ENCODE measurements around the gene TRABD2A.
"Not testable (repeated sequence)": the region's sequence is repeated elsewhere in the genome, so short reads cannot be mapped to it uniquely, and the experiment has no call there.

The TRABD2A gene, protein sequence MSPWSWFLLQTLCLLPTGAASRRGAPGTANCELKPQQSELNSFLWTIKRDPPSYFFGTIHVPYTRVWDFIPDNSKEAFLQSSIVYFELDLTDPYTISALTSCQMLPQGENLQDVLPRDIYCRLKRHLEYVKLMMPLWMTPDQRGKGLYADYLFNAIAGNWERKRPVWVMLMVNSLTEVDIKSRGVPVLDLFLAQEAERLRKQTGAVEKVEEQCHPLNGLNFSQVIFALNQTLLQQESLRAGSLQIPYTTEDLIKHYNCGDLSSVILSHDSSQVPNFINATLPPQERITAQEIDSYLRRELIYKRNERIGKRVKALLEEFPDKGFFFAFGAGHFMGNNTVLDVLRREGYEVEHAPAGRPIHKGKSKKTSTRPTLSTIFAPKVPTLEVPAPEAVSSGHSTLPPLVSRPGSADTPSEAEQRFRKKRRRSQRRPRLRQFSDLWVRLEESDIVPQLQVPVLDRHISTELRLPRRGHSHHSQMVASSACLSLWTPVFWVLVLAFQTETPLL

DNA sequence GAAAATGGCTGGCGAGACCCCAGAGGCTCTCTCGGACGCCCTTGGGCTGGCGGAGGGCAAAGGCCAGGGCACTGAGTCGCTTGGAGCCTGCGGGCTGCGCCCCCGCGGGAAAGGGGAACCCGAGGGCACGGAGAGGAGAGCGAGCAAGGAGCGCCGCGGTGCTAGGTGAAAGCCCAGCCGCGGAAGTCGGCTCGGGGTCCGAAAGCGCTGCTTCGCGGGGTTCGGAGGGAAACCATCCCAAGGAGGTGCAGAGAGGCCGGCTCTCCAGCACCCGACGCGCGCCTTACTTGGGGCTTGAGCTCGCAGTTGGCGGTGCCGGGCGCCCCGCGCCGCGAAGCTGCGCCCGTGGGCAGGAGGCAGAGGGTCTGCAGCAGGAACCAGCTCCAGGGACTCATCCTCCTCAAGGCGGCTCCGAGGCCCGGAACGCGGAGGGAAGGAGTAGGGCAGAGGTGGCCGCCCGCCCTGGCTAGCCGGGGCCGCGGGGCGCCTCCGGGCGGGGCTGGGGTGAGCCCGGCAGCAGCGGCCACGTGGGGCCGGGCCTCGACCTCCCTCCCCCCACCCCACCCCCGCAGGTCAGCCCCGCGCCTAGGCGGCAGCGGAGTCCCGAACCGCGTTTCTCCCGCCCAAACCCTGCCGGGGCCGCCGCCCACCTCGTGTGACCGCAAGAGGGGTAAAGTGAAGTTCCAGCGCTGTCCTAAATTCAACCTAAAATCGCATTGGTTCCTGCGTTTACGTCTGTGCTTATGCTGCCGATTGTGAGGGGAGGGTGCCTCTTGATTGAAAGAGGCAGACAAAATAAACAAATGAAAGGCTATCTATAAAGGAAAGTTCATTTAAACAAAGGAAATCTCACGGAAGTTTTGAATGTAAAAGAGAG lies at the start of gene TRABD2A:
Gene TRABD2A (minus strand): TSS at position 440 of the 877 bp plus-strand sequence. CDS start 45 bp downstream, at position 395.
- DNase-seq = peak; percentile 55

DNA sequence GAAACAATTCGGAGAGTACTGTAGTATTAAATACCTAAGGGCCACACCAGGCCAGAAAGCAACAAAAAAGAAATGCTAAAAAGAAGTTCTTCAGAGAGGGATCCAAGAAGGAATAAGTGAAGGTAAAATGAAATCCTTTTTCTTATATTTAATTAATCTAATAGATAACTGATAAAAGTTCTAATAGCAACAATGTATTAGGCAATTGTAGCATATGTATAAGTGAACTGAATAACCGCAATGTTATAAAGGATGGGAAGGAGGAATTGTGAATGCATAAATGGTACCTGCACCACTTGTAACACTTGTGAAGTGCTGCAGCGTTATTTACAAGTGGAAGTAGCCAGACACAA lies 46.4 kb upstream of the TRABD2A start:
- no peak for DNase-seq

DNA sequence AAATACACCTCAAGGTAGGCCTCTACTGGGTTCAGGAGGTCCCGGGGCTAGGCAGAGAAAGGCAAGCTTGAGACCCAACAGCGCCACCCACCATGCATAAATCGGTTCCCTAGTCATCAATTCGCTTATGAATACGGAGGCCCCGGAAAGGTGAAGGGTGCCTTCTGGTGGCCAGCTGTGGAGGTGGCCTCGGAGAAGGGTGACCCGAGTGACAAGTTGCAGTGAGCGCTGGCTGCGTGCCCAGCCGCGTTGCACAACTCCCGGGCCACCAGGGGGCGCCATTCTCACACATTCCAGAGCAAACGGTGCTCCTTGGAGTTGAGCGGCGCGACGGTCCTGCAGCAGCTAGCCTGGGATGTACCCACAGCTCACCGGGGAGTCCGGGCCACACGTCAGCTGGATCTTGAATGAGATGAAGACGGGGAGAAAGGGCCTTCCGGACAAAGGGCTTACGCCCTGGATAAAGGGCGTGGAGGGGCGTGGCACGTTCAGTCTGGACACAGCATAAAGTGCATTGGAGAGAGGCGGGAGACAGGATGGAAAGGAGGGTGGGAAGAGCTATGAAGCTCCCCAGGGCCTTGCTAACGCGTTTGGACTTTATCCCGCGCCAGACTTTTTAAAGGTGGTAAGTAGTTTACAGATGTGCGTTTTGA lies 45.0 kb upstream of the TRABD2A start:
- DNase-seq = peak; percentile 97

DNA sequence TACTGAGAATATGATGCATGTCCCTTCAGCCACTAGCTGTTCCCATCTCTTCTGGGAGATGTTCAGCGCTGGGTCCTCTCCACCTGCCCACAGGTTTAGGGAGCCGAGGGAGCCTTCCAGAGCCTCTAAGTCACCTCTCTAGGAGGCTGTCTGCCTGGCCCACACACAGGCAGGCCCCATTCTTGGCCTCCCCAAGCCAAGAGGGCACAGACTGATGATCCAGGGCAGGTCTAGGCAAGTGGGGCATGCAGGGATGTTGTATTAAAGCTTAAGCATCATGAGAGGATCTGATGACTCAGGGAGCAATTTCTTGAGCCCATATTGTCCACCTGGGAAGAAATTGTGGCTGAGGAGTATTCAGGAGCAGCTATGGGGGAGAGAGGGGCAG lies 44.4 kb upstream of the TRABD2A start:
- DNase-seq = no peak

DNA sequence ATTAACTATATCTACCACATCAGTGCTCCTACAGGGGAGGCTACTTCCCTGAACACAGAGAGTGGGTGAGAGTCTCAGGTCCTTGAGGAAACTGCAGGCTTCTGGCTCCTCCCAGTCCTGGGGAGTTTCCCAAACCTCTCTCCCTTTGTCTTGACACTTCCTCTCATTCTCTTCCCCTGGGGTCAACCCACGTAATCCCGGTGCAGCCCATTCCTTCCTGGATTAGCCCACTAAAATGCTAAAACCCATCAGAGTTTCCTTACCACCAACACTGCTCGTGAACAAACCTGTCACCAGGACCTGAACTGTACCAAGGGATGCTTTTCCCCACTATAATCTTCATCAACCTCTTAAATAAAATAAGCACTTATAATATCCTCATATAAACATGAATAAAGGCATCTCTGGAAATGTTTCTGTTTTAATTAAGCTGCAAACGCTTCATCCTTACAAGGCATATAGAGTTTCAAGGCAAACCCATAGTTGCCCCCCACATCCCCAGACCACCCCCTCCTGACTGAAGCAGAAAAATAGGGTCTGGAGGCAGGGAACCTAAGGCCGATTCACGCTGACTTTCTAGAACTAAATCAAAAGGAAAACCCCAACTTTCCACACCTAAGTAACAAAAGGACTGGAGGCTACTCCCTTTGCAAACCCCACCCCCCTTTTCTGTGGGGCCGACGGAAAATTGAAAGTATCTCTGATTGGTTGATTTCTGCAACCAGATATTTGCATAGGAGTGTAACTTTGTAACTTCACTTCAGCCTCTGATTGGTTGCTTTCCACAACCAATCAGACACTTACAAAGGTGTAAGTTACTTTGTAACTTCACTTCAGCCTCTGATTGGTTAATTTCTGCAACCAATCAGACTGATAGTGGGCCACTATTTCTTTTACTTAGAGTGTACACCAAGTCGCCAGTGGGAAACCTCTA lies 43.6 kb upstream of the TRABD2A start:
- peak; percentile 69 for DNase-seq

DNA sequence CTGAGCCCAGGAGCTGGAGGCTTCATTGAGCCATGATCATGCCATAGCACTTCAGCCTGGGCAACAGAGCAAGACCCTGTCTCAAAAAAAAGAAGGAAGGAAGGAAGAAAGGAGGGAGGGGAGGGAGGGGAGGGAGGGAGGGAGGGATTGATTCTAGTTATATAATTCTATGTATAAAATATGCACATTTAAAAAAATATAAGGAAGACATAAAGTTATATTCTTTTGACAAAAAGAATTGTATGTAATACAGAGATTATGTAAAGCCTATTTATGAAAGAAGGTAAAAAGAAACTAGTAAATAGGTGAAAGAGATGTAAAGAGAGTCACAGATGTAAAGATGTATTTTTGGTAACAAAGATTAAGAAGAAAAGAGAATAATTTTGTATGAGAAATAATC lies 42.1 kb upstream of the TRABD2A start:
- no peak for DNase-seq

DNA sequence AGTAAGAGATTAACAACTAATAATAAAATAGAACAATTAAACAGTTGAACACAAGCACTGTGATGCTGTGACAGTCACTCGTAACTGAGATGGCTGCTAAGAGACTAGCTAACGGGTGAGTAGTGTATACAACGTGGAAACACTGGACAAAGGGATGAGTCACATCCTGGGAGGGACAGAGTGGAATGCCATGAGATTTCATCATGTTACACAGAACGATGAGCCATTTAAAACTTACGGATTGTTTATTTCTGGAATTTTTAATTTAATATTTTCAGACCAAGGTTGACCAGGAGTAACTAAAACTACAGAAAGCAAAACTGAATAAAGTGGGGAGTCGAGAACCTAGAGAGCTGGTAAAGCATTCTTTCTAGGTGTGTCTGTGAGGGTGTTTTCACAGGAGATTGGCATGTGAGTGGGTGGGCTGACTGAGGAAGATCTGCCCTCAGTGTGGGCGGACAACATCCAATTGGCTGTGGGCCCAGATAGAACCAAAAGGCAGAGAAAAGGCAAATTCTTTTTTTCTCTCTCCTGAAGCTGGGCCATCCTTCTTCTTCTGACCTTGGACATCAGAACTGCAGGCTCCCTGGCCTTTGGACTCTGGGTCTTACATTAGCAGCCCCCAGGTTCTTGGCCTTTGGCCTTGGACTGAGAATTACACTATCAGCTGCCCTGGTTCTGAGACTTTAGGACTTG lies 39.1 kb upstream of the TRABD2A start:
- DNase-seq = peak; percentile 21

DNA sequence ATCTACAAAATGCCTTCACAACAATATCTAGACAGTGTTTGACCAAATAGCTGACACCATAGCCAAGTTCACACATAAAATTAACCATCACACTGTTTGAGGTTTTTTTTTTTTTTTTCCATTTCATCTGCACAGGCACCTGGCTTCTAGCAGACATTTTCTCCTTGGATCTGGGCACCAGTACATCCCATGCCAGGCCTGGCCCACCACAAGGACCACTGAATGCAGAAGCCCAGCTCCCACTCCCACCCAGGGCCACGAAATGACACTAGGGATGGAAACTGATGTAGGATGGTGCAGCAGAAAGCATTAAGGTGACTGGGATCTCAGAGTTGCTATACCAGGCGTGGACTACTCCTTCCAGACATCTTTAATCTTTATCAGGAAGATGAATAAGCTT lies 37.5 kb upstream of the TRABD2A start:
- no peak for DNase-seq

DNA sequence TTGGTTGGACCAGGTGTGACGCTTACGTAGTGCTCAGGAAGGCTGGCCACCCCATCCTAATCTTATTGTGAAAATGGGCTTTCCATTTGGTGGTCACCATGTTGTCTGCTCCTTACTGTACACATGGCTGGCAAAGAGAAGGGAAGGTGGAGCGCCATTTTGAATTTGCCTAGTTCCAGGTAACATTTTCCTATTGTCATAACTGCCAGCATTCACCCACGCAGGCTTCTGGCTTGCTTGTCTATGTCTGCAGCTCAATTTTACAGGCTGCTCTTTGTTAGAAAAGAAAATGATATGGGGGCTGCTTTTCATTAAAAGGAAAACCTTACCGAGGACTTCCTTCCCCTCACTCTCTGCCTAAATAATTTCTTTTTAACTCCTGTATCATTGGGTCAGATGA lies 36.9 kb upstream of the TRABD2A start:
- not testable (repeated sequence) for DNase-seq

DNA sequence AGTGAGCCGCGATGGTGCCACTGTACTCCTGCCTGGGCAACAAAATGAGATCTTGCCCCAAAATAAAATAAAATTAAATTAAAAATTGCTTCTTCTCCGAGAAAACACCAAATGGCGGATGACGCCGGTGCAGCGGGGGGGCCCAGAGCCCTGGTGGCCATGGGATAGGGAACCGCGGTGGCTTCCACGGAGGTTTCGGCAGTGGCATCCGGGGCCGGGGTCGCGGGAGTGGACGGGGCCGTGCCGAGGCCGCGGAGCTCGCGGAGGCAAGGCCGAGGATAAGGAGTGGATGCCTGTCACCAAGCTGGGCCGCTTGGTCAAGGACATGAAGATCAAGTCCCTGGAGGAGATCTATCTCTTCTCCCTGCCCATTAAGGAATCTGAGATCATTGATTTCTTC lies 34.8 kb upstream of the TRABD2A start:
- DNase-seq = not testable (repeated sequence)

DNA sequence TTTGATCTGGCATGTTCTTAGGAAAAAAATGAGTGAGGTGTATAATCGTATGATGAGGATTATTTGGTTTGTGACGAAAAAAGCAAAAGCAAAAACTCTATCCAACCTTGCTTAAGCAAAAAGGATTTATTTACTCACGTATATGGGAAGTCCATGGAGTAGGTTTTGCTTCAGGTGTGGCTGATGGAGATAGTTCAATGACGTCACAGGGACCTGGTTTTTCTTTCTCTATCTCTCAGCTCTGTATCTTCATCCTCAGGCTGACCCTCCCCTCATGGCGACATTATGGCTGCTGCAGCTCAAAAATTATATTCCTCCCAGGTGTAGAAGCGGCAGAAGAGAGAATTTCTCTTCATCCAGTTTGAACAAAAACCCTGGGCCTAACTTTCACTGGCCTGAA lies 33.5 kb upstream of the TRABD2A start:
- no peak for DNase-seq

DNA sequence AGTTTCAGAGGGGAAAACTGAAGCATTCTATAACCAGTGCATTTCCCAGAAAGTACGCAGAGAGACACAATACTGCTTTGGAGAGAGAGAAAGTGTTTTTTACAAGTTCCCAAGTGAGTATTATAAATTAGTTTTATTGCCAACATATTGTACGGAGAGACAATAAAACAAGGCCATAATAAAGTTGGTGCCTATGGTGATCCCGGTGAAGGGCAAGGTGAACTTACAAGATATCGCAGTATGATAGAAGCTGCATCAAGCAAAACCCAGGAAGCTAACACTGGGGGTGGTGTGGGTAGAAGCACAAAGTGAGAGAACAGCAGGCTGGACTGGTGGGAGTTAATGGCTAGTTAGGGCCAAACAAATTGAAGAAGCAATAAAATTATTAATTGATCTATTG lies 32.1 kb upstream of the TRABD2A start:
- DNase-seq = no peak

DNA sequence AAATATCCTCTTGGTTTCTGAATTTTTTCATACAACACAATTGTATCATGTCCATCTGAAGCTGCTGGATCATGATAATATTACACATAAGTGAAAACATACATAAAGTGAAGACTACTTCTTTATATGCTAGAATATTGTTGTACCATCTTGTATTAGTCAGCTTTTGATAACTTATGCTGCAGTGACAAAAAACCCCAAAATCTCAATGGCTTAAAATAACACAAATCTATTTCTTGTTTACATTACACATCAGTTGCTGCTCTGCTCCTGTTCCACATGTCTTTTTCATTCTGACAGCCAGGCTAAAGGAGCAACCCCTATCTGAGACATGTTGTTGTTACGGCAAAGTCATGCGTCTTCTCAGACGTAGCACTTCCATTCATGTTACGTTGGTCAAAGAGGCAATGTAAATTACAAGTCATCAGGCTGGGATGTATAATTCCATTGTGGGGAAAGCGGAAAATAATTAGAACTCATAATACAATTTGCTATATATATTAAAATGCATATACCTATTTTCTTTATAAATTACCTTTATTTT lies 30.3 kb upstream of the TRABD2A start:
- DNase-seq = no peak

DNA sequence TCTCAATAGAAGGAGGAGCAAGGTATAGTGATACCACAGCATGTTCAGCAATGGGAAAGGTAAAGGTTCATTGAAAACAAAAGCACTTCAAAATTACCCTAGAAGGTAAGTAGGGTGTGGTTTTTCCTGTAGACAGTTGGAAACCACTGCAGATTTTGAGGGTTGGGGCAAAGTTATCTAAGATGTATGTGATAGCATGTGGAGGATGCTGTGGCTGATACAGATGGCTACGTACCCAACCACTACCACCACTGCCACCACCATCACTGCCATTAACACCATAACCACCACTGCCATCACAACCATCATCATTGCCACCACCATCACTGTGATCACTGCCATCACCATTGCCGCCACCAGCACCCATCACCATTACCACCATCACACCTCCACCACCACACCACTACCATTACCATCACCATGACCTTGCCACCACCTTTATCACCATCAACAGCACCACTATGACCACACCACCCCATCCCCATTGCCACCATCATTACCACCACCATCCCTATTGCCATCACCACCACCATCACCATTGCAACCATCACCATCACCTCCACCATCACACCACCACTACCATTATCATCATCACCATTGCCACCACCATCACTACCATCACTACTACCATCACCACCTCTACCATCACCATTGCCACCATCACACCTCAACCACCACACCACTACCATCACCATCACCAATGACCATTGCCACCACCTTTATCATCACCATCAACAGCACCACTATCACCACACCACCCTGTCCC lies 28.2 kb upstream of the TRABD2A start:
- no peak for DNase-seq

DNA sequence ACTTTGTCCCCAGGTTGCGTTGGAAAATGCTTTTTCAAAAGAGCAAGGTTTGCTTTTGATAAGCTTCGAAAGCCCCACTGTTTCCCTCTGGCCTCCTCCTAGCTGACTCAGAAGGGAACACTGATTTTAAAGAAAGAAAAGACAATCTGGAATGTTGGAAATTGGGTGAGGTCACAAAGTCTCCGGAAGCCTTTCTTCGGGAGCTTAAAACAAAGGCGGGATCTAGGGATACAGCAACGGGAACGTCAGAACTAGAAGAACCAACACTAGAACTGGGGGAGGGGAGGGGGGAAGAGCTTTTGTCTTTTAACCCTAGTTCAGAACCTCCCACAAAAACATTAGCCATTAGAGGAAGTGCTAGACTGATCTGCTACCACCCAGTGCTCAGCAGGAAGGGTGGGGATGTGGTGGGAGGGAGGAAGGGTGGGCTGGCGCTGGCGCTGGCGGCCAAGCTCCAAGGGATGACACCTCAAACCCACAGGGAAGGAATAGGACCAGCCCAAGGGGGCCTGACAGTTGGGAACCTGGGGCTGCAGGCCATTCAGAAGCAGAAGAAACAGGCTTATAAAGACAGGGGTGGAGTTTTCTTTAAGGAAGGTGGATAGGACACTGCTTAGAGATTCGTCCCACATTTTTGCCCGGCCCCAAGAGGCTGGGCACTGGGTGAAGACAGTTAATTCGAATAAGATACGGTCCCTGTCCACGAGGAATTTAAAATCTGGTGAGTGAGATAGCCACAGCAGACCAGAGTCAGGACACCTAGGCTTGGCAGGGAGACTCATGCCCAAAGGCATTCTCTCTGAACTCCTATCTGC lies 26.2 kb upstream of the TRABD2A start:
- peak; percentile 88 for DNase-seq

DNA sequence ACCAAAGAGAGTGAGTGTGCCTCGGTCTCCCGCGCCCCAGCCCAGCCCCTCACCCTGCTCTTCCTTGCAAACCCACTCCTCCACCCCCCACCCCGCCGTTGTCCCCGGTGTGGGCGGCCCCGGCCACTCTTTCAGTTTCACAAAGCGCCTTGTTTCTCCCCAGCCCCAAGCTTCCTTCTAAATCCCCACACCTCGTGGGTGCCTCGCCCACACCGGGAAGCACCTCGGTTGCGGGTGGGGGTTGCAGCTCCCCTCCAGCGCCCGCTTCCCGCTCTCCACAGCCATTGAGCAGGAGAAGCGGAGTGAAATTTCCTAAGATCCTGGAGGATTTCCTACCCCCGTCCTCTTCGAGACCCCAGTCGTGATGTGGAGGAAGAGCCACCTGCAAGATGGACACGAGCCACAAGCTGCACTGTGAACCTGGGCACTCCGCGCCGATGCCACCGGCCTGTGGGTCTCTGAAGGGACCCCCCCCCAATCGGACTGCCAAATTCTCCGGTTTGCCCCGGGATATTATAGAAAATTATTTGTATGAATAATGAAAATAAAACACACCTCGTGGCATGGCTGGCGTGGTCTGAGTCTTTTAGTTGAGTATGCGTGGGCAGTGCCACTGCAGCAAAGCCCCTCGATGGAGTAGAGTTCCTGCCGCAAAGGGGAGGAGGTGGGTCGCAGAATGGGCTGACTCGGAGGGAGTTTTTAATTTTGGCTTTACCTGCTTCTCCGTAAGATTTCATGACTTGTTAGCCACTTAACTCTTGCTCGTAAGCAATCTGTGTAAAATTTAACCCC lies 25.4 kb upstream of the TRABD2A start:
- peak; percentile 36 for DNase-seq

DNA sequence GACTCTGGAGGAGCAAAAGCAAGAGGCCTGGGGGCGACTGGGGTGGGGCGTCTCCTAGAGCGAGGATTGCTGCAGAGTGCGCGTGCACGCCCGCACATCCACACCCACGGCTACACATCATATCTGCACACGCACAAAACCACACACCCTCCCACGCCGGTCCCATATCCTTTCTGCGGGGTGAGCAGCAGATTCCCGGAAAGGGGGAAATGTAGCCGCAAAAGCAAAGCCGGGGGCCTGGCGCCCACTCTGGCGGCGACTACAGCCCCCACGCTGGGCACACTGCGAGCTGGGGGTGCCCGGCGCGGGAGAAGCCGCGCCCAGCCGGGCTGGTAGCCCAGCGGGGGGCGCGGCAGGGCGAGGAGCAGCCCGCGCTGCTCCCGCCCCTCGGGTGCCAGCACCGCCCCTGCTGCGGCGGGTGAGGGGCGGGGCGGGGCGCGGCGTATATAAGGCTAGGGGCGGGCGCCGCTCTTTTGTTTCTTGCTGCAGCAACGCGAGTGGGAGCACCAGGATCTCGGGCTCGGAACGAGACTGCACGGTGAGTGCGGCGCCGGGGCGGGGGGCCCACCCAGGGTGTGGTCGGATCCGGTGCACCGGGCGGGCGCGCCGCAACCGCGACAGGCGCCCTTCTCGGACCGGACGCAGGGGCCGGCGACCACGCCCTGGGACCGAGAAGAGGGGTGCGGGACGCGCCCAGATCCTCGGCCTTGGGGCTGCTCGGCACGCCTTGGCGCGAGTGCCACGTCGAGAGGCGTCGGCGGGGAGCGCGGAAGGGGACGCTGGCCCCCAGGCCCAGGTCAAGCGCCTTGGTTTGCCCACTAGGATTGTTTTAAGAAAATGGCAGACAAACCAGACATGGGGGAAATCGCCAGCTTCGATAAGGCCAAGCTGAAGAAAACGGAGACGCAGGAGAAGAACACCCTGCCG lies 24.6 kb upstream of the TRABD2A start, which contains the start of gene TMSB10:
Gene TMSB10 (plus strand): TSS at position 476 of the 927 bp plus-strand sequence.
- peak; percentile 89 for DNase-seq

Data from hematopoietic multipotent progenitor cell treated with erythropoietin and hydrocortisone succinate and interleukin-3 and kit ligand, for 6 days (in vitro differentiated cells).